Islet precursor cell (in vitro differentiated cells): ENCODE data around the gene TPM1.
"Not testable (repeated sequence)": the region's sequence is repeated elsewhere in the genome, so short reads cannot be mapped to it uniquely, and the experiment has no call there.

ENCODE experiments used
- DNase-seq: peaks from one replicate; pipeline ENCODE4 v3.0.0-alpha.2; 2018

TPM1 gene

DNA sequence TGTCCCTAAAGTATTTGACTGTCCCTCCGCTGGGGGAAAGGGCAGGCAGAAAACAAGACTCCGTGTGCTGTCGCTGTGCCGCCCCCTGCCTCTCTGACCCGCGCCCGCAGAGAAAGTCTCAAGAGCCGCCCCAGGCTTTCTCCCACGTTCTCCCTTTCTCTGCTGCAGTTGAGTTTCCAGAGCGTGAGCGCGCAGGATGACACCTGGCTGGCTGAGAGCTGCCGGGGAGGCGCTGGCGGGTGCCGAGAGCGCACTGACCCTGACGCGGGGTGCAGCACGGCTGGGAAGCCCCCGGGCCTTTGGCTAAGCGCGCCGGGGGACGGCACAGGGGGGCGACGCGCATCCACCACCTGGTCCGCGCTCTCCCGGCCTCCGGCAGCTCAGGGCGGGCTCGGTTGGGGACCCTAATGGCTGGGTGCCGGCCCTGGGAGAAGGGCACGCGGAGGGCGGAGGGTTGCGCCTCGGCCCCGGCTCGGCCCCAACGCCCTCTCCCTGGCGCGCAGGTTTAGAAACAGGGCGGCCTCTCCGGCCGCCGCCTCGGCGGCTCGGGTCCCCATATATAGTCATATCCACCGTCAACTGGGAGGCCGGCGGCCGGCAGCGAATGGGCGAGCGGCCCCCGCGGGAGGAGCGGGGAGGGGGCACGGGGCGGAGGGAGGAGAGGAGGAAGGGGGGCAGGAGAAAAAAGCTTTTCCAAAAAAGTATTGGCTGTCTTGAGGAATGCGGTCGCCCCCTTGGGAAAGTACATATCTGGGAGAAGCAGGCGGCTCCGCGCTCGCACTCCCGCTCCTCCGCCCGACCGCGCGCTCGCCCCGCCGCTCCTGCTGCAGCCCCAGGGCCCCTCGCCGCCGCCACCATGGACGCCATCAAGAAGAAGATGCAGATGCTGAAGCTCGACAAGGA is at the start of gene TPM1:
TSS of gene TPM1 (plus strand) at position 774 of the 903 bp plus-strand sequence. CDS start at position 857, 83 bp downstream.
- DNase-seq: peak; percentile 98

DNA sequence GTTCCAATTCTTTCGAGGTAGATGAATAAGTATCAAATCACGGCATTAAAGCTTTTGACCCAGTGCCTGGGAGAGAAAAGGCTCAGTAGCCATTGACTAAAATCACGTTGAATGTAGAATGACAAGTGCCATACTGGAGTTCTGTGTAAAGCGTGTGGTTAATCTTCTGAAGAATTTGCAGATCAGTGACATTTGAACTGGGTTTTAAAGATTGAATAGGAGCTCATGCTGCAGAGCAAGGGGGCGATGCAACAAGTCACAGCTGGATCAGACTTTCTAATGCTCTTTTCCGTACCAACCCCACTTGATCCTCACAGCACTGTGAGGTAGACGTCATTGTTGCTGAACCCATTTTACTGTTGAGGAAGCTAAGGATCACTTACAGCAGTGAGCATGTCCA is 49.5 kb upstream of the TPM1 start:
- DNase-seq: no peak

DNA sequence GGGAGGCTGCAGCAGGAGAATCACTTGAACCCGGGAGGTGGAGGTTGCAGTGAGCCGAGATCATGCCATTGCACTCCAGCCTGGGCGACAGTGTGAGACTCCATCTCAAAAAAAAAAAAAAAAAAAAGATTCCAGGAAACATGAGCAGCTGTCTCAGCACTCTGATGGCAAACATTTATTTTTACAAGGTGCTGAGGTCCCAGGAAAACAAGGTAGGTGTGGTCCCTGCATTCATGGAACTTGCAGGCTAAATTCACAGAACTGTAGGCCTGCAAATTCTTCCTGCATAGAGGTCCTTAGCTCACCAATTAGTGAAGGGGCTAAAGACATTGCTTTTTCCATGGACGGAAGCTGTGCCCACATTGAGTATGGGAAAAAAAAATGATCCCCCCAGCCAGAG is 48.9 kb upstream of the TPM1 start:
- DNase-seq: not testable (repeated sequence)

DNA sequence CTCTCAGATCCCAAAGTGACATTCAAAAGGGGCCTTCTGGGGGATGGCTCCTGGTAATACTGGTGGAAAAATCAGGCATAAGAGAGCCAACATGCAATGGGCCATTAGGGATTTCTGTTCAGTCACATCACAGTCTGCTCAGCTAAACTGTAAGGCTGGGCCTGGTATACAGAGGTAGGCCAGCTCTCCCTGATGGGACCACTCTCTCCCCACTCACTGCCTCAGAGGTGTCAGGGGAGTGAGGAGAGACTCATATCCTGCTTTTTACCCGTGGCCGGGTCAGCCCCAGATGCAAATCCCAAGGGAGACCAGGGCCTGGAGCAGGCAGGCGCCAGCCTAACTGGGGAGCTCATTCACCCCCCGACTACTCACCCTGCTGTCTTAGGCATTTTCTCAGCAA is 48.1 kb upstream of the TPM1 start:
- DNase-seq: no peak

DNA sequence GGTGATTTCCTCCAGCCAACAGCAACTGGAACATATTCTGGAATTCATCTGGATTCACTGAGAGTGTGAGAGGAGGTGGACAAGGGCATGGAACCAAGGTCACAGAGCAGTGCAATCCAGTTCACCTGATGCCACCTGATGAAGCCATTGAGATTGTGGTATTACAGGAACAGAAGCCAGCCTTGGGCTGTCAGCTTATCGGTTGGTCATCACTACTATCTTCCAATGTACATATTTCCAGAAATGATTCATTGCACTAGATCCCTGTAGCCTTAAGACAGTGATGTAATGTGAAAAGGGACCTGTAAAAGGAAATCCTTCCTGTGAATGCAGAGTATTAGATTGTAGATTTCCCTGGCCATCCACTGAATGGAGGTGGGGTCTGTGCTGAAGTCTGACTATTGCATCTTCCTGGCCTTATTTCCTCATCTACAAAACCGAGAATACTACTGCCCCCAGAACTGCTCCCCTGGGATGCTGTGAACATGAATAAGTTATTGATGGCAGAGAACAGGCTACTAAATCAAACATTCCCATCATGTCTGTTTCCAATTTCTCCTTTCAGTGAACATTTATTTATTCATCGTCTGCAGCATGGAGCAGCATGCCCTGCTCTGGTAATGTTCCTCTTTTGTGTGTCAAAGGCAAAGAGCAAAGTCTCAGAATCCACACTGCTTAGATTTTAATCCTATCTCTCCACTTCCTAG is 47.4 kb upstream of the TPM1 start:
- no peak for DNase-seq

DNA sequence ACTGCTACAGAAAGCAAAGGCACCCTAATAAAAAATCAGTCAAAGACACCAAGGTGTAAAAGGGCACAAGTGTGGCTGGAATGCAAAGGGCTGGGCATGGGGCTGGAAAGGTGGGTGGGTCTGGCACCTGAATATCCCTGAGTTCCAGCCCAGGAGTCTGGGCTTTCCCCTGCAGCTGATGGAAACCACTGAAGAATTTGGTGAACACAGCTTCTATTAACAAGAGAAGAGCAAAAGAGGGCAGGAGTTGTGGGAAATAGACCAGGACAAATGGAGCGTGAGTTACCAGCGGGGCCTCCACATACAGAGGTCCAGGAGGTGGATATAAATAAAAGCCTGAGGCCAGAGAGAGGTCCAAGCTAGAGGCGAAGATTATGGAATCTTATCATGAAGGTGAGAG is 45.1 kb upstream of the TPM1 start:
- DNase-seq: no peak

DNA sequence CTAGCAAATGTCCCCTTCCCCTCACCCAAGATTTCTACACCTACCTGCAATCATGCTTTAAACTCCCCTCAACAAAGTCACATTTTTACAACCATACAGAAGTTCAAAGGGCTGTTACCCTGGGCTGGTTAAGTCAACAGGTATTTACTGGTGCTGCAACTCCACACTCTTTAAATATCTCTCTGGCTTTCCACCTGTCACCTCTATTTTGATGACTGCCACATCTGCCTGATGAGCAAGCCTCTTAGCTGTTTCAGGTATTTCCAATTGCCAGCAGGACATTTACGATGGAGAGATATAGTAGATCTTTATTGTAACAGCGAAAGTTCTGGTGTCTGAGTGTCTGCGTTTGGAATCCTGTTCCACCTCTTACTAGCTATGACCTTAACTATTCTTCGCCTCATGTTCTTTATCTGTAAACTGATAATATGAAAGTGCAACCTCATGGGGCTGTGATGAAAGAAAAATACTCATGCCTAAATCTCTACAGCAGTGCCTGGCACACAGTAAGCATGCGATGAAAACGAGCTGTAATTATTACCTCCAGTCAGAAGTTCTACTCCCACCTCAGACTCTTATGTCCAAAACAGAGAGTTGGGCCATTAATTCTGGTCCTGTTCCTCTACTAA is 44.2 kb upstream of the TPM1 start:
- DNase-seq: peak; percentile 83

DNA sequence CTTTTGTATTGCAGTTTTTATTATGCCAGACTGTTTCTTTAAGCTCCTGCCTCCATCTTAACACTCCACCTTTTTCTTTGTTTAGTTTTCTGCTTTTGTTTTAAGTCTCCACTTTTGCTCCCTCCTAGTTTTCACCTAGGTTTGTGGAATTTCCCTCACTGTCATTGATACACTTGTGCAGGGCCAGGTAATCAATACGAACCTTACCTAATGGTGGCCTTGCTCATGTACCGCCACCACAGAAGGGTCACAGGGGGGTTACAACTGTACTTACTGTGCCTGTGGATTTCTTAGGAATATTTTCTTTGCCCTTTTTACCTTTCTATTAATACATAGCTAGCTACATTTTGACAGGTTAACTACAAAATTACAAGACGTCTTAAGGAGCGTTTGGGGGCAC is 43.4 kb upstream of the TPM1 start:
- no peak for DNase-seq

DNA sequence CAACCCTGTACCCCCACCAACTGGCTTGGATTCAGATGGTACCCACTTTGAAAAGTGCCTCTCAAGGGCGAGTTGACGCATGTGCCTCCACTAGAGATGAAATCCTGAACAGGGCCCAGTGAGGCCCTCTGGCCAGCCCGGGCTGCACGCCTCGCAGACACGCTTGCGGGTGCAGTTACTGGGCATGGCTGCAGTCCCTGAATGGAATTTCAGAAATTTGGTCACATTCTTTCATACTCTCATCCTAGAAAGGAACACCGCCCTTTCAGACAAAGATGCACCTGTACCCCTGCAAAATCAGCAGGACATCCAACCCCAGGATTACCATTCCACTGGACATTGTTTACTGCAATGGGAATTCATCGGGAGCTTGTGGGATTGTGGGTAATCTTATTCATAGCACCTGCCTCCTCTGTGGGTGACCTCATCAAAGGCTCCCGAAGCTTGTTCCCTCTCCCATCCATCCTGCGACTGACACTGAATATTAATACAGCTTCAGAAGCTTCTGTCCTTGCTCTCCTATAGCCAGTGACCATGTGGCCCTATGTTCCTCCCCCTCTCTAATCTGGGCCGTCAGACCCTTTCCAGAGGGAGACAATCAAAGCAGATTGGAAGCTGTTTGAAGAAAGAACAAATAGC is 42.5 kb upstream of the TPM1 start:
- peak; percentile 64 for DNase-seq

DNA sequence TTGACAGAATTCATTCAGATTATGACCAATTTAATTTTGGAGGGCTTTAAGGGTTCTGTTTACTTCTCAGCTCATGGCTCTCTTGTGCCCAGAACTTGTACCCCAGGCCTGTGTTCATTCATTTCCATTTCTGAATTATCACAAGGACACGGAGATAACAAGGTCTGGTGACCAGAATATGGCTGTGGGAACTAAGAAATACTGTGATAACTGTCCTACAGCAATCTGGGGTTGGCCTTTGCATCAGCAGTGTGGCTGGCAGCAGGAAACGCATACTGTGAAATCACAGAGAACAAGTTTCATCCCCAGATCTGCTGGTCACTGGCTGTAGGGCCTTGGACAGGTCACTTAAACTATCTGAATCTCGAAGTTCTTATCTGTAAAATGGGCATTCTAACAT is 41.8 kb upstream of the TPM1 start:
- no peak for DNase-seq

DNA sequence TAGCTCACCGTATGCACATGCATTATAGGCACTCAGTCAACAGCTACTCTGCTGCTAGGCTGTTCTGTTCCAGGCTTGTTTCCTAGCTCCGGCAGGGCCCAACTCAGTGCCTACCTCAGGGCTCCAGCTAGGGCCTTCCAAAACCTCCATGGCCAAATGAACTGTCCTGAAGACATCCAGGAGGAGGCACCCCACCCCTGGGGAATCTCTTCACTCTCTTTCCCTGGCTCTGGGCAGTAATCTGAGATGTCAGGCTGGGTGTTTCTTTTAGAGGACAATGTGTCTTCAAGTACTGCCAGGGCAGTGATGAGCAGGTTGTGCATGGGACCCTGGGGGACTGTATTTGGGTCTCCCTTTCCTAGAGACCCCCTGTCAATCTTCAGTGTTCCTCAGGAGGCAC is 38.3 kb upstream of the TPM1 start:
- no peak for DNase-seq

DNA sequence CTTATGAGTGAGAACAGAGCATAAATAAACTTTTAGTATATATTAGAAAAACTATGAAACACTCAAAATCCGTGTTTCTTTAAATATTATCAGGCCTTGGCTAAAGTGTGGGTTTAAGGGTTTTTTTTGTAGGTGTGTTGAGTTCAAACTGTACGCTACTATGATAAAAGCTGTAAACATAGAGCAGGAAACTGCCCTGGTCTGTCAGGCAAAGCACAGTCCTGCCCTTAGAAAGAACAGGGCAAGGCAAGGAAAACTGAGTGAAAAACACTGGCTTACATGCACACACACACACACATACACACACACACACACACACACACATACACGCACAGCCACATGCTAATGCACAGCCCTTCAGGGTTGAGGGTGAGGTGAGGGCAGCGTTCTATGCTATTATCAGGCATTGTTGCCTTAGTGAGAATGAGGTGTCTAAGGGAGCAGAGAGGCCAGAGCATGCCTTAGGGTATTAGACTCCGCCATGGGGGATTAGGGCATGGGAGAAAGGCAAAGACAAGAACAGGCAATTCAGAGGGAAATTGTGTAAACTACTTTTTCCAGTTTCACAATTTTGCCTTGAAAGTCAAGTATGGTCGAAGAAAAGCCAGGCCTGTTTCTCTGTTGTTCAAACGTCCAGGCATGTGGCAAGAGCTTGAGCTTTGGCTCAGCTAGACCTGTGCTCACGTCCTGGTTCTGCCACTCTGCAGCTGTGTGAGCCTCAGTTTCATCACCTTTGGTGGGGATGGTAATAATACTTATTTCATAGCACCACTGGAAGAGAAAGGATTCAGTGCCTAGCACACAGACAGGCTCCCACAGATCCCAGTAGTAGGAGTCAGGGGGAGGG is 36.3 kb upstream of the TPM1 start:
- no peak for DNase-seq

DNA sequence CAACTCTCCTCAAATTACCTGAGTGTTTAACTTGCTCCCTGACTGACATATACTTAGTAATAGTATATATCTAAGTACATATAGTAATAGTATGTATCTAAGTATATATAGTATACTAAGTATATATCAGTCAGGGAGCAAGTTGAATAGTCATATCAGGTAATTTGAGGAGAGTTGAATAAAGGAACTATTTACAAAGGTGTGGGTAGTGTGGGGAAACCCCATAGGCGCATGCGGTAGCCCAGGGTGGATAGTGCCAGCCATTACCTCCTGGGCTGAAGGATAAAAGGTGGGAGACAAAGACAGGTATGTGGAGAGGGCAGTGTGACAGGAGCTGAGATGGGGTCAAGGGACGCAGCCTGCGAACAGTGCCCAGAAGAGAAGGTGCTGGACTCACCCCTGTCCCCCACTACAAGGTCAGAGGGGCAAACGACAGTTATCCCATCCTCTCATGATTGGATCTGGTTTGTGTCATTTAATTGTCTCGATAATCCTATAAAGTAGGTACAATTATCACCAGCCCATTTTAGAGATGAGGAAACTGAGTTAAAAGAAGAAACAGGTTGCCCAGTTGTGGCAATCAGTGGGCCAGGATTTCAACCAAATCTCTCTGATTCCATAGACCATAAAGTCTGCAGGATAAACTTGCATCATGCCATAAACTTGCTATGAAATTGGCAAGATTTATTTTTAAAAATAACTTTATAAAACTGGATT is 34.1 kb upstream of the TPM1 start:
- no peak for DNase-seq

DNA sequence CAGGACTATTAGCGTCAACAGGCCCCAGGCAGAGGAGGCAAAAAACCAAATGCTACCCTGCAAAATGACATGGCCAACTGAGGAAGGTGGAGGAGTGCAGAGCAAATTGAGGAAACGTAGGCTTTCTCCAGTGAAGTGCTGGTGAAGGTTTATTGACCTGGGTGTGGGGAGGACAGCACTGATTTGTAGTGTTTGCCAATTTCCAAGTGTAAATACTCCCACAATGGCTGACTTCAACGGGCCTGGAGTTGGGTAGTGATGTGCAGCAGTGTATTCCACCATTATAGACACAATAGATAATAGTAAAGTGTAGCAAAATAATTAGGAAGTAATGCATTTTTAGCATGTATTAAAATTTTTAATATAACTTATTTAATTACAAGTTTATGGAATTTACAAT is 32.2 kb upstream of the TPM1 start:
- DNase-seq: no peak

DNA sequence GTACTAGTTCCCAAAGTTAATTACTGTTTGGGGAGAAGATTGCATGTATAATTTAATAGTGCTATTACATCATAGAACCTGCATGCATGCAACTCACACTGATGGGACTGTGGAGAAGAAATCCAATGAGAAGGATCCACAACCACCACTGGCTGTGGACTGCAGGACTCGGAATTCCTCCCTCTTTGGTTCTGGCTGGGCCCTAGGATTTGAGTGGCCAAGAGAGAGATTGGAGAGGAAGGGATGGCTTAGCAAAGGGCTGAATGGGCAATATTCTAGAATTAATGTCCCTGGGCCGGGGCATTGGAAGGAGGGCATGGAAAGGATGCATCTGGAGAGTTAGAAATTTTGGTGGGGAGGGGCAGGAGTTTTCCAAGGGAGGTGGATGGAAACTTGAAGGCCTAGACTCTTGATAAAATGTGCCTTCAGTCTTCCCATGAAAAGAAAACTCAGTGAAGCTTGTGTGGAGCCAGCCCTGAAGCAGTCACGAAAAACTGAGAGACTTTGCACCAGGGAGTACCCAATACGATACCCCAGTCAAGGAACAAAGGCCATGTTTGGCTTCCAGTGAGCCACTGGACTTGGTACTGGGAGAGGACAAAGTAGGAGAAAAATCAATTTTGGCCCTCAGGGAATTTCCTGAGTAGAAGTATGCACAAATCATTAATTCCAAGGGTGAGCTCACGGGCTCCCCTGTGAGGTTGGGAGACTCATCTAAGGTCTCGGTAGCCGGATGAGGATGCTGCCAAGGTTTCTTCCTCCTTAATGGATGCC is 31.4 kb upstream of the TPM1 start:
- no peak for DNase-seq

DNA sequence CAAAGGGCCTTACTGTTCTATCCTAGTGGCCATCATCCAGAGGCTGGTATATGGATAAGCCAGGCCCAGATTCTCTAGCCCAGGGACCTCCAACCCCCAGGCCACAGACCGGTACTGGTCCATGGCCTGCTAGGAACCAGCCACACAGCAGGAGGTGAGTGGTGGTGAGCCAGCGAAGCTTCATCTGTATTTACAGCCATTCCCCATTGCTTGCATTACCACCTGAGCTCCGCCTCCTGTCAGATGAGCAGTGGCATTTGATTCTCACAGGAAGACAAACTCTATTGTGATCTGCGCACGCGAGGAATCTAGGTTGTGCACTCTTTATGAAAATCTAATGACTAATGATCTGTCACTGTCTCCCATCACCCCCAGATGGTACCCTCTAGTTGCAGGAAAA is 30.1 kb upstream of the TPM1 start:
- no peak for DNase-seq

DNA sequence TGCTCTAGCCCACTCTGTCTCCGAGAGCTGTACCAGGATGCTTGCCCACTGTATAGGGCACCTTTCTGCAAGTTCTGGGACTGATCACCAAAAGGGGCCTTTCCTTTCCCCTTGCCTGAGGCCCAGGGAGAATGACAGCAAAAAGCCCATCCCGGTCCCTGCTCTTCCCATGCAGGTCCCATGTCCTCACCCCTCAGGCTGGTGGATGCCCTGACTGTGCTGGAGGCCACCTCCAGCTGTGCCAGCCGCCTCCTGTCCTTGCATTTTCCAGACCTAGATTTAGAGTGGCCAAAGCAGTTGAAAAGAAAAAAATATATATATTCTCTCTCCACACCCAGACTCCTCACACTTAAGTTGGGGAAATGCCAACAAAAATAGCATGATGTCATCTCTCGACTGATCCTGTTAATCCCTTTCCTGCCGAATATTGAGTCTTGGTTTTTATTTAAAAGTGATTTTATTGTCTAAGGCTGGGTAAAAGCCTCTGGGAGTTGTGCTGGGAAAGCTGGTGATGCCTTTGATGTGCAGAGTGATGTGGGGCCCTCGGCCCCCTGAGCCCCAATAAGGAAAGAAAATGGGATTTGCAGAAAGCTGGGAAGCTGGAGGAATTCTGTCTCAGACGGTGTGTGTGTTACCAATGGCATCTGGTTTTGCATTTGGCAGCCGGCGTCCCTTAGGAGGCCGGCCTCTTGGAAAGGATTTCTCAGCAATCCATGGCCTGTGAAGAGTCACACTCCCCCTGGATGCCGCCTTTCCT is 29.3 kb upstream of the TPM1 start:
- no peak for DNase-seq

DNA sequence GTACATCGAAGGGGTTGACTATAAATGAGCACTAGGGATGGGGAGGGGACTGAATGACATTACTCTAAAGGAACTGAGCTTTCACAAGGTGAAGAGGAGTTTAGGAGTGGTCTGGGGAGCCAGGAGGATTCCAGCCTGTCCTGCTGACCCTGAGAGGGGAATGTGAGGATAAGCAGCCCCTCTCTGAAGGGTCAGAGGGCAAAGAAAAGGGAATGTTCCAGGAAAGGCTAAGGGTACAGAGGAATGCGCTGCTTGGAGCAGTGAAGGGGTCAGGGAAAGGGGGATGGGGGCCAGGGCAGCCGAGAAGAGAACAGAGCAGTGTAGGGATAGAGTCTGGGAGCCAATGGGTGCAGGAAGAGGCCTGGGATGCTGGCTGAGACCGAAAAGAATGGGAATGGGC is 28.0 kb upstream of the TPM1 start:
- peak; percentile 63 for DNase-seq

DNA sequence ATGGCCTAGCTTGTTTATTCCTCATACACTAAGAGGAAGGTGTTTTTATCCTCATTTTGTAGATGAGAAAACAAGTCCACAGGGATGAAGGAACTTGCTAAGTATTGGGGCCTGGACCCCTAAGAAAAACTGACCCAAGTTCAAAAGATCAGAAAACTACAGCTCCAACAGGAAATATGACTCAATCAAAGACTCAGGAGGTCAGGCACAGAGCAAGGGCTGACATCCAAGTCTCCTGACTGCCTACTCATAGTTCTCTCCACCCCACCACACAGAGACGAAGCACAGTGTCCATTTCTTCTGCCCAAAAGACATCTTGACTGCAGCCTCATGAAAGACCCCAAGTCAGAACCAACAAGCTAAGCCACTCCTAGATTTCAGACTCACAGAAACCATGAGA is 26.9 kb upstream of the TPM1 start:
- DNase-seq: no peak

DNA sequence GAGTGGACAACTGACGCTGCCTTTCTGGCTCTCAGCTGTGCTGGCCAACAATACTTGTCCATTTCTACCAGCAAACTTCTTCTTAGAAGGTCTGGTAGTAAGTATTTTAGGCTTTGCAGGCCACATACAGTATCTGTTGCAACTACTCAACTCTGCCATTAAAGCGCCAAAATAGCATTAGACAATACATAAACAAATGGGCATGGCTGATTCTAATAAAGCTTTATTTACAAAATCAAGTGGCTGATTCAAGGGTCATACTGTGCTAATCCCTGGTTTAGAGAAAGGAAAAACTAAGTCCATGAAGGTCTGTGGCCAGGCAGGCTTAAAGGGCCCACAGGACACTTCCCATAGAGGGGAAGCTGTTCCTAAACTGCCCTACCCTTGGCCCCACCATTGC is 26.3 kb upstream of the TPM1 start:
- DNase-seq: no peak
